Gastroesophageal sphincter (tissue), 3 donors: ENCODE results near the gene CHEK2.
"Not testable (repeated sequence)": the region's sequence is repeated elsewhere in the genome, so short reads cannot be mapped to it uniquely, and the experiment has no call there.

Experiments used
- EP300 ChIP-seq: sonication (generic); formaldehyde crosslinking; IDR thresholded peaks from one replicate; pipeline ENCODE4 v1.6.1; 2017; ENCODE audit warnings: antibody characterized with exemption, mild to moderate bottlenecking
- POLR2A ChIP-seq, 2 donors: fragments of 450-650 bp; IDR thresholded peaks; one replicate each; pipeline ENCODE4 v1.6.1; 2017; ENCODE audit warnings: antibody characterized with exemption in 2 of 2, mild to moderate bottlenecking in 2 of 2, moderate library complexity in 1 of 2
- POLR2AphosphoS5 ChIP-seq: sonication (generic); formaldehyde crosslinking; IDR thresholded peaks from one replicate; pipeline ENCODE4 v1.6.1; 2017; ENCODE audit warnings: antibody characterized with exemption
- TF ChIP-seq, protein P1 (sequence below), 4 experiments: fragments of 200-600 bp in 2 of 4; fragments of 450-650 bp in 2 of 4; sonication (generic) in 1 of 4; IDR thresholded peaks; one replicate each; pipeline ENCODE4 v1.5.1; 2017 to 2019; ENCODE audit warnings: antibody characterized with exemption in 4 of 4, mild to moderate bottlenecking in 2 of 4, moderate library complexity in 2 of 4

- not testable (repeated sequence) for TF ChIP-seq POLR2A (IDR thresholded peaks at IDR 0.05); EP300; POLR2AphosphoS5
- TF ChIP-seq, protein P1, sequence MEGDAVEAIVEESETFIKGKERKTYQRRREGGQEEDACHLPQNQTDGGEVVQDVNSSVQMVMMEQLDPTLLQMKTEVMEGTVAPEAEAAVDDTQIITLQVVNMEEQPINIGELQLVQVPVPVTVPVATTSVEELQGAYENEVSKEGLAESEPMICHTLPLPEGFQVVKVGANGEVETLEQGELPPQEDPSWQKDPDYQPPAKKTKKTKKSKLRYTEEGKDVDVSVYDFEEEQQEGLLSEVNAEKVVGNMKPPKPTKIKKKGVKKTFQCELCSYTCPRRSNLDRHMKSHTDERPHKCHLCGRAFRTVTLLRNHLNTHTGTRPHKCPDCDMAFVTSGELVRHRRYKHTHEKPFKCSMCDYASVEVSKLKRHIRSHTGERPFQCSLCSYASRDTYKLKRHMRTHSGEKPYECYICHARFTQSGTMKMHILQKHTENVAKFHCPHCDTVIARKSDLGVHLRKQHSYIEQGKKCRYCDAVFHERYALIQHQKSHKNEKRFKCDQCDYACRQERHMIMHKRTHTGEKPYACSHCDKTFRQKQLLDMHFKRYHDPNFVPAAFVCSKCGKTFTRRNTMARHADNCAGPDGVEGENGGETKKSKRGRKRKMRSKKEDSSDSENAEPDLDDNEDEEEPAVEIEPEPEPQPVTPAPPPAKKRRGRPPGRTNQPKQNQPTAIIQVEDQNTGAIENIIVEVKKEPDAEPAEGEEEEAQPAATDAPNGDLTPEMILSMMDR (IDR thresholded peaks at IDR 0.05), result not testable (repeated sequence)
Measured at GRCh38 chr22:28689796-28690195, 51.8 kb downstream of the CHEK2 start.
